Fibroblast of lung (primary cell): ENCODE measurements around the gene KRTAP22-1.

ENCODE experiments used
- EZH2 ChIP-seq: IDR thresholded peaks from 2 replicates; pipeline ENCODE4 v1.5.1; 2012; ENCODE audit warnings: low read length, control low read depth, mild to moderate bottlenecking; ENCODE audit errors: missing control alignments
- TF ChIP-seq, protein P1 (sequence below), 2 donors: IDR thresholded peaks in 1 of 2; conservative IDR thresholded peaks in 1 of 2; 1 replicate in 1 of 2; 2 replicates in 1 of 2; pipeline ENCODE4 v1.5.1; 2011 to 2012; ENCODE audit warnings: low read length in 2 of 2, control low read depth in 1 of 2, inconsistent platforms in 1 of 2, low read depth in 1 of 2, mild to moderate bottlenecking in 1 of 2

DNA sequence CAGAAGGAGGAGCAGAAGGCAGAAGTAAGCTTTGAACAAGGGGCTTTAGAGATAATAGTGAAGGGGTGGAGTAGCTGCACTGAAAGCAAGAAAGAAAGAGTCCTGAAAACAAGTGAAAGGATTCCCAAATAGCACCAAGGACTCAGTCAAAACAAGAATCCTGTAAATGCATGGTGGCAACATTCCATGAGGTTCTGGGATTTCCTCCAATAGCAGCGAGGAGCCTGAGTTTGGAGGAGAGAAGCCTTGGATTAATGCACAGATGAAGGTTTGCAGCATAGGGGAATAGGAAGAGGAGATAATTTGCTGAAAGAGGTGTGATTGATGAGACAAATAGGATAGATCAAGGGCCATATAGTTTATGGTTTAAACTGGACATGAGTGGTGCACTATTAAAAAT is 21.5 kb upstream of the KRTAP22-1 start:
- TF ChIP-seq, protein P1, sequence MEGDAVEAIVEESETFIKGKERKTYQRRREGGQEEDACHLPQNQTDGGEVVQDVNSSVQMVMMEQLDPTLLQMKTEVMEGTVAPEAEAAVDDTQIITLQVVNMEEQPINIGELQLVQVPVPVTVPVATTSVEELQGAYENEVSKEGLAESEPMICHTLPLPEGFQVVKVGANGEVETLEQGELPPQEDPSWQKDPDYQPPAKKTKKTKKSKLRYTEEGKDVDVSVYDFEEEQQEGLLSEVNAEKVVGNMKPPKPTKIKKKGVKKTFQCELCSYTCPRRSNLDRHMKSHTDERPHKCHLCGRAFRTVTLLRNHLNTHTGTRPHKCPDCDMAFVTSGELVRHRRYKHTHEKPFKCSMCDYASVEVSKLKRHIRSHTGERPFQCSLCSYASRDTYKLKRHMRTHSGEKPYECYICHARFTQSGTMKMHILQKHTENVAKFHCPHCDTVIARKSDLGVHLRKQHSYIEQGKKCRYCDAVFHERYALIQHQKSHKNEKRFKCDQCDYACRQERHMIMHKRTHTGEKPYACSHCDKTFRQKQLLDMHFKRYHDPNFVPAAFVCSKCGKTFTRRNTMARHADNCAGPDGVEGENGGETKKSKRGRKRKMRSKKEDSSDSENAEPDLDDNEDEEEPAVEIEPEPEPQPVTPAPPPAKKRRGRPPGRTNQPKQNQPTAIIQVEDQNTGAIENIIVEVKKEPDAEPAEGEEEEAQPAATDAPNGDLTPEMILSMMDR (conservative IDR thresholded peaks at IDR 0.05 in 1 of 2, IDR thresholded peaks at IDR 0.05 in 1 of 2; ENCODE audit: low read depth in 1 of 2, low read length in 2 of 2), result no peak
- no peak for TF ChIP-seq EZH2
